Measurements from ENCODE around the gene C9orf152. TPM values are rescaled to one million over a fixed set of nuclear protein-coding genes. Genes with fewer than 3 reads are reported as not detected.
"Not testable (repeated sequence)": the region's sequence is repeated elsewhere in the genome, so short reads cannot be mapped to it uniquely, and the experiment has no call there.

C9orf152 gene
- total RNA-seq, 1 donor from 2014 or later, result 27.6 TPM

DNA sequence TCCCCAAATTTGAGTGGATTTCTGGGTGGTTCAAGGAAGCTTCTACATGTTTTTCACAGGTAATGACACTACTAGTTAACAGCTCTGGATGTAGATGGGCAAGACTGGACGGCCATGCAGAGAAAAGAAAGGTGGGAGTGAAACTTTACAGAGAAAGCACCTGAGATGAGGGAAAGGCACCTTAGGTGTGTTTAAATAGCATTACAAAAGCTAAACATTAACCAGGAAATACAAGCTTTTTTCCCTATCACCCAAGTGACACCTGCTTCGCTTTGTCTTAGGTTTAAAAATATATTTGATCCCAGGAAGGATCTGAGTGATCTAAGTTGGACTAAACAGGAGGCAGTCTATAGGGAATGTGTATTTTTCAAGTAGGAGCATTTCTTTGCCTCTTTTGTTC is 8.3 kb downstream of the C9orf152 start:
- intact Hi-C loops (cut with DNase I), result no loop called here
- TF ChIP-seq, protein P1, sequence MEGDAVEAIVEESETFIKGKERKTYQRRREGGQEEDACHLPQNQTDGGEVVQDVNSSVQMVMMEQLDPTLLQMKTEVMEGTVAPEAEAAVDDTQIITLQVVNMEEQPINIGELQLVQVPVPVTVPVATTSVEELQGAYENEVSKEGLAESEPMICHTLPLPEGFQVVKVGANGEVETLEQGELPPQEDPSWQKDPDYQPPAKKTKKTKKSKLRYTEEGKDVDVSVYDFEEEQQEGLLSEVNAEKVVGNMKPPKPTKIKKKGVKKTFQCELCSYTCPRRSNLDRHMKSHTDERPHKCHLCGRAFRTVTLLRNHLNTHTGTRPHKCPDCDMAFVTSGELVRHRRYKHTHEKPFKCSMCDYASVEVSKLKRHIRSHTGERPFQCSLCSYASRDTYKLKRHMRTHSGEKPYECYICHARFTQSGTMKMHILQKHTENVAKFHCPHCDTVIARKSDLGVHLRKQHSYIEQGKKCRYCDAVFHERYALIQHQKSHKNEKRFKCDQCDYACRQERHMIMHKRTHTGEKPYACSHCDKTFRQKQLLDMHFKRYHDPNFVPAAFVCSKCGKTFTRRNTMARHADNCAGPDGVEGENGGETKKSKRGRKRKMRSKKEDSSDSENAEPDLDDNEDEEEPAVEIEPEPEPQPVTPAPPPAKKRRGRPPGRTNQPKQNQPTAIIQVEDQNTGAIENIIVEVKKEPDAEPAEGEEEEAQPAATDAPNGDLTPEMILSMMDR (IDR thresholded peaks at IDR 0.05), result no peak
- H3K4me3 ChIP-seq, result no peak overlapping the region
- H3K36me3 ChIP-seq, result no peaks in the 10 kb centered on the region
- H3K9me3 ChIP-seq, result no peaks in the 10 kb centered on the region
- H3K27ac ChIP-seq, result no peak overlapping the region
- DNase-seq (no peak), ATAC-seq (peak; percentile 32)
- no peaks in the 10 kb centered on the region for H3K27me3 ChIP-seq
- H3K4me1 ChIP-seq, result no peaks in the 10 kb centered on the region

DNA sequence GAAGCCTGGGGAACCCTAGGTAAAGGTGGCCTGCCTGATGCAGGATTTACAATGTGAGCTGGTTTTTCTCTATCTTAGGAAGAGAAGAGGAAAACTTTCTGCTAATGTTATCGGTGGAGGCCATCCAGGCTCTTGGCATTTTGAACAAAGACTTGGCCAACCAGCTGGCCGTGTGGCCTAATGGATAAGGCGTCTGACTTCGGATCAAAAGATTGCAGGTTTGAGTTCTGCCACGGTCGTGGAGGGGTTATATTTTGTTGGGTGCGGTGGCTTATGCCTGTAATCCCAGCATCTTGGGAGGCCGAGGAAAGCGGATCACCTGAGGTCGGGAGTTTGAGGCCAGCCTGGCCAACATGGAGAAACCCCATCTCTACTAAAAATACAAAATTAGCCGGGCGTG is 9.6 kb downstream of the C9orf152 start:
- intact Hi-C loops (cut with DNase I), result no loop called here
- H3K4me3 ChIP-seq, result no peak overlapping the region

DNA sequence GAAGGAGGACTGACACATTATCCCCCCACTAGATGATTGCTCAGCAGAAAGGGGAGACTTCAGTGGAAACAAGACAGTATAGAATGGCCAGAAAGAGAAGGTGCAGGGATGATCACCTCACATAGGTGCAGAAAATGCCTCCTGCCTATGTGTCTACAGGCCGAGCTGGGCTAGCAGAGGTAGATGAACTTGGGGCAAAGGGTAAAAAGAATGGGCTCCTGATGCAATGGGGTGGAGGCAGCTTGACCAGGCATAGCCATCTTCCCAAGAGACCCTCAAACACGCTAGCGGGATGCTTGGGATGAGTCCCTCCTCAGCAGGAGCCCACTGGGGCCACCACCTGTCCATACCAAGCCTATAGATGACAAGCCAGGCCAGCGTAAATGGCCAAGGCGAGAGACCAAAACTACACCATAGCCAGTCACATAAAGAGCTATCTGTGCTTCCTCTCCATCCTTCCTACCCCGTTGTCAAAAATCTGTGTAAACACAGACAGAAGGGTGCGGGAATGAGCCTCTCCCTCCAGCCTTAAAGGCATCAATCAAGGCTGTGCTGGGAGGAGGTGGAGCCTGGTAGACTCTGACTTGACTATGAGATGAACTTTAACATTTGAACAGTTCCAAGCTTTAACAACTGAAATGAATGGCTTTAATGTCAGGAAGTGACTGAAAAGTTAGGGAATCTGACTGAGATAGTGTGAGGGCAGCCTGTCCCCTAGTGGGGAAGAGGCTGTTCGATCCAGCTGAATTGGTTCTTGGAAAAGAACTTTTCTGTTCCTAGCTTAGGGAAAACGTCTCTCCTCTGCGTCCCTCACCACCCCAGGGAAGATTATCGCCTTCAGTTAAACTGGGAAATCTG is 10.4 kb downstream of the C9orf152 start:
- TF ChIP-seq, protein P1 (IDR thresholded peaks at IDR 0.05), result peak; percentile 36
- intact Hi-C loops (cut with DNase I), result no loop called here
- H3K4me1 ChIP-seq, result peaks cover 12% of the 10 kb centered on the region
- no peak overlapping the region for H3K27ac ChIP-seq
- H3K4me3 ChIP-seq, result no peak overlapping the region
- no peaks in the 10 kb centered on the region for H3K36me3 ChIP-seq
- H3K9me3 ChIP-seq, result no peaks in the 10 kb centered on the region
- DNase-seq (no peak), ATAC-seq (no peak)
- H3K27me3 ChIP-seq, result no peaks in the 10 kb centered on the region

More for the DNA sequence above, 9.6 kb downstream of the C9orf152 start:
- Histone ChIP-seq H3K4me1 (peaks cover 11% of the 10 kb centered on the region), H3K27me3 (no peaks in the 10 kb centered on the region), H3K36me3 (no peaks in the 10 kb centered on the region), H3K9me3 (no peaks in the 10 kb centered on the region), H3K27ac (no peak overlapping the region)
- TF ChIP-seq, protein P1 (IDR thresholded peaks at IDR 0.05), result no peak
- DNase-seq (no peak), ATAC-seq (no peak)

DNA sequence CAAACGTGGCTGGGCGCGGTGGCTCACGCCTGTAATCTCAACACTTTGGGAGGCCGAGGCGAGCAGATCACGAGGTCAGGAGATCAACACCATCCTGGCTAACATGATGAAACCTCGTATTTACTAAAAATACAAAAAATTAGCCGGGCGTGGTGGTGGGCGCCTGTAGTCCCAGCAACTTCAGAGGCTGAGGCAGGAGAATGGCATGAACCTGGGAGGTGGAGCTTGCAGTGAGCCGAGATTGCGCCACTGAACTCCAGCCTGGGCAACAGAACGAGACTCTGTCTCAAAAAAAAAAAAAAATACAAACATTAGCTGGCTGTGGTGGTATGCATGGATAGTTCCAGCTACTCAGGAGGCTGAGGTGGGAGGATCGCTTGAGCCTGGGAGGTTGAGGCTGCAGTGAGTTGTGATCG is 11.9 kb downstream of the C9orf152 start:
- H3K4me1 ChIP-seq, result peaks cover 12% of the 10 kb centered on the region
- H3K36me3 ChIP-seq; intact Hi-C loops (cut with DNase I); H3K27ac ChIP-seq; H3K9me3 ChIP-seq; ATAC-seq; DNase-seq; H3K27me3 ChIP-seq; H3K4me3 ChIP-seq: not testable (repeated sequence)

DNA sequence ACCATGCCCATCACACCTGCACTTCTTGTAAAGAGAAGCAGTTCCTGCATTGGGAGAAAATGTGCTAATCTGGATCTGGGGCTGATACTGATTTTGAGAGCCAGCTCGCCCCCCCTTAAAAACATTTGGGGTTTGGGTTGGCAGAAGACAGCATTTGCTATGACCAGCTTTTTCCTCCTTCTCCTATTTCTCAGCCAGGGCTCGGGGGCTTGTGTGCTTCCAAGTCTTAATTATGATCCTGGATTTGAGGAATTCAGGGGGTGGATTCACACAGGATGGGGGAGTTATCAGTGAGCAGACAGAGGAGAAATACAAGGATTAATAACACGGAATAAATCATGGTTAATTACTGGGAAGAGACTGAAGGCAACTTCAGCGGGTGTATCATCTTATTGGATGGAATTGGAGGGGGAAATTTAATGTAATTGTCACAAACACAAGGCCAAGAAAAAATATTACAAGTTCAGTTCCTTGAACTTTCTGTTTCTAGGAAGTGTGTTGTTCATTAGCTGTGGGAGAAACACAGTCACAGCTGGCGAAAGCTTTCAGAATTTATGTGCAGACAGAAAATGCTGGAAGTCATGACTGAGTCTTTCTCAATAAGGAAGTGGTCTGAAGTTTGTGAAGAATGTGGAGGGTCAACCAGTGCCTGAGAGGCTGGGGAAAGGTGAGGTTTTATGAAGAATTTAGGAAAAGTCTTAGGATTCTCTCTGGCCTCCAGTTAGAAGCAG is 15.3 kb downstream of the C9orf152 start:
- H3K27ac ChIP-seq, result peak overlapping the region; percentile 73
- H3K4me3 ChIP-seq, result no peak overlapping the region
- TF ChIP-seq, protein P1 (IDR thresholded peaks at IDR 0.05), result no peak
- H3K36me3 ChIP-seq, result no peaks in the 10 kb centered on the region
- H3K9me3 ChIP-seq, result no peaks in the 10 kb centered on the region
- peak; percentile 3 for ATAC-seq
- intact Hi-C loops (cut with DNase I), result no loop called here
- peaks cover 39% of the 10 kb centered on the region for H3K4me1 ChIP-seq
- no peaks in the 10 kb centered on the region for H3K27me3 ChIP-seq
- DNase-seq, result no peak

DNA sequence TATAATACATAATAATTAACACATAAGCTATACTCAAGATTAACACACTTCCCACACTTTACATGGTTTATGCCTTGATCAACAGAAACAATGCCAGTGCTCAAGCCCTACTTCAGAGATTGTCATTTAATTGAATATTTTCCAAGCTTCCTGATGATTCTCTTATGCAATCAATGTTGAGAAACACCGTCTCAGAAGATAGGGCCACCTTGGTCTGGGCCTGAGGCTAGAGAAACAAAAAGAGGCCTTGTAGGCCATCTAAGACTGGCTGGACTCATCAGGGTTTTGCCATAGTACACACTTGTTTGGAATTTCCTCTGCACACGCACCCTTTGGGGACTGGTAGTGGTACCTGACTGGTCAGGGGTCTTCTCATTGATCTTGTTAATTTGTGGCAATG is 16.3 kb downstream of the C9orf152 start:
- Histone ChIP-seq H3K9me3 (no peaks in the 10 kb centered on the region), H3K4me3 (no peak overlapping the region), H3K27ac (peak overlapping the region; percentile 73), H3K36me3 (no peaks in the 10 kb centered on the region), H3K27me3 (no peaks in the 10 kb centered on the region), H3K4me1 (peaks cover 42% of the 10 kb centered on the region)
- ATAC-seq, result no peak
- TF ChIP-seq, protein P1 (IDR thresholded peaks at IDR 0.05), result no peak
- DNase-seq, result no peak
- intact Hi-C loops (cut with DNase I), result no loop called here

Data from upper lobe of right lung (tissue), 1 donor.